Measurements from ENCODE around the gene ZNF189.

ZNF189 gene

GRCh38 chr9:101455656-101456240, 57.1 kb downstream of the ZNF189 start:
- no peak for DNase-seq

GRCh38 chr9:101457003-101457402, 58.4 kb downstream of the ZNF189 start:
- DNase-seq, result no peak

GRCh38 chr9:101458963-101459631, 60.4 kb downstream of the ZNF189 start:
- DNase-seq, result peak; percentile 11

All from DMS79 treated with DMSO at 0.1 percent for 48 hours (cell line).